HG02885 (cell line): ENCODE results near the gene ARL4A.

Experiments
- ATAC-seq: cut with Tn5 transposase; IDR thresholded peaks from one replicate; pipeline ENCODE4 v1.9.1; 2021; ENCODE audit warnings: mild to moderate bottlenecking; ENCODE audit not compliant: unreplicated experiment, poor library complexity

ARL4A gene

GRCh38 chr7:12694817-12695216 is 7.4 kb downstream of the ARL4A start:
- no peak for ATAC-seq

GRCh38 chr7:12695965-12696364 is 8.5 kb downstream of the ARL4A start:
- ATAC-seq = no peak

- no peak for ATAC-seq
These were observed 11.9 kb downstream of the ARL4A start for GRCh38 chr7:12699299-12699698.

- ATAC-seq = no peak
These were observed 14.0 kb downstream of the ARL4A start for GRCh38 chr7:12701433-12701832.

- no peak for ATAC-seq
These were observed 16.4 kb downstream of the ARL4A start for GRCh38 chr7:12703881-12704280.

GRCh38 chr7:12705878-12706277 is 18.4 kb downstream of the ARL4A start:
- no peak for ATAC-seq

- no peak for ATAC-seq
These were observed 19.6 kb downstream of the ARL4A start for GRCh38 chr7:12706900-12707536.

GRCh38 chr7:12708314-12708713 is 20.9 kb downstream of the ARL4A start:
- ATAC-seq = no peak

GRCh38 chr7:12709726-12710502 is 22.5 kb downstream of the ARL4A start:
- no peak for ATAC-seq

GRCh38 chr7:12711124-12711523 is 23.7 kb downstream of the ARL4A start:
- no peak for ATAC-seq

- ATAC-seq = no peak
These were observed 24.8 kb downstream of the ARL4A start for GRCh38 chr7:12712236-12712635.

- no peak for ATAC-seq
These were observed 26.4 kb downstream of the ARL4A start for GRCh38 chr7:12713625-12714378.

- no peak for ATAC-seq
These were observed 26.9 kb downstream of the ARL4A start for GRCh38 chr7:12714379-12714737.

GRCh38 chr7:12715372-12716133 is 28.1 kb downstream of the ARL4A start:
- ATAC-seq = no peak

- ATAC-seq = no peak
These were observed 28.8 kb downstream of the ARL4A start for GRCh38 chr7:12716134-12716681.

- ATAC-seq = no peak
These were observed 29.3 kb downstream of the ARL4A start for GRCh38 chr7:12716722-12717121.

GRCh38 chr7:12719141-12719919 is 31.9 kb downstream of the ARL4A start:
- ATAC-seq = no peak

GRCh38 chr7:12719981-12720865 is 32.8 kb downstream of the ARL4A start:
- ATAC-seq = no peak
